H9 (cell line): Measurements from ENCODE around the gene ACRV1. TPM values are rescaled to one million over a fixed set of nuclear protein-coding genes. Genes with fewer than 3 reads are reported as not detected.

Experiments used
- DNase-seq: peaks from one replicate; pipeline ENCODE4 v3.0.0-alpha.2; 2017
- H2AFZ ChIP-seq: one replicate; pipeline ENCODE4 v1.6.1; 2013; ENCODE audit warnings: mild to moderate bottlenecking, low read length, control low read depth, moderate library complexity
- H2AK5ac ChIP-seq: 2 replicates; pipeline ENCODE4 v1.6.1; 2013; ENCODE audit warnings: low read length, control low read depth, mixed read lengths; ENCODE audit not compliant: insufficient read length
- H2BK120ac ChIP-seq: one replicate; pipeline ENCODE4 v1.6.1; 2013; ENCODE audit warnings: low read depth, mild to moderate bottlenecking, low read length, control low read depth, inconsistent platforms; ENCODE audit not compliant: poor library complexity, severe bottlenecking
- H2BK12ac ChIP-seq: 2 replicates; pipeline ENCODE4 v1.6.1; 2013; ENCODE audit warnings: low read length, control low read depth, mixed read lengths, low read depth; ENCODE audit not compliant: insufficient read length
- H2BK15ac ChIP-seq: 2 replicates; pipeline ENCODE4 v1.6.1; 2013; ENCODE audit warnings: low read depth, low read length, control low read depth
- H2BK20ac ChIP-seq: one replicate; pipeline ENCODE4 v1.6.1; 2013; ENCODE audit warnings: low read depth, mild to moderate bottlenecking, low read length, control low read depth, inconsistent platforms; ENCODE audit not compliant: poor library complexity, severe bottlenecking
- H2BK5ac ChIP-seq: 2 replicates; pipeline ENCODE4 v1.6.1; 2013; ENCODE audit warnings: low read length, control low read depth, mixed read lengths; ENCODE audit not compliant: insufficient read length
- H3K14ac ChIP-seq: 2 replicates; pipeline ENCODE4 v1.6.1; 2013; ENCODE audit warnings: low read length, control low read depth; ENCODE audit not compliant: insufficient read depth
- H3K18ac ChIP-seq: 2 replicates; pipeline ENCODE4 v1.6.1; 2013; ENCODE audit warnings: low read depth, mild to moderate bottlenecking, mixed read lengths, low read length, control low read depth; ENCODE audit not compliant: insufficient read length
- H3K23ac ChIP-seq: 2 replicates; pipeline ENCODE4 v1.6.1; 2013; ENCODE audit warnings: low read length, control low read depth, mixed read lengths, low read depth; ENCODE audit not compliant: insufficient read length
- H3K23me2 ChIP-seq: 2 replicates; pipeline ENCODE4 v1.6.1; 2013; ENCODE audit warnings: low read depth, mild to moderate bottlenecking, mixed read lengths, low read length, control low read depth; ENCODE audit not compliant: insufficient read length, poor library complexity, severe bottlenecking
- H3K27ac ChIP-seq: 2 replicates; pipeline ENCODE4 v1.5.1; 2013; ENCODE audit warnings: low read length, control low read depth, mixed read lengths, low read depth; ENCODE audit not compliant: insufficient read length
- H3K27me3 ChIP-seq: 2 replicates; pipeline ENCODE4 v1.6.1; 2013; ENCODE audit warnings: low read length, control low read depth, inconsistent platforms; ENCODE audit not compliant: insufficient read depth
- H3K4ac ChIP-seq: 2 replicates; pipeline ENCODE4 v1.6.1; 2013; ENCODE audit warnings: low read depth, mild to moderate bottlenecking, control low read depth, inconsistent platforms, low read length, moderate library complexity
- H3K4me1 ChIP-seq: 2 replicates; pipeline ENCODE4 v1.6.1; 2013; ENCODE audit warnings: low read length, control low read depth, inconsistent platforms; ENCODE audit not compliant: insufficient read depth
- H3K4me2 ChIP-seq: 2 replicates; pipeline ENCODE4 v1.6.1; 2013; ENCODE audit warnings: low read length, control low read depth, mixed read lengths; ENCODE audit not compliant: insufficient read length, insufficient read depth
- H3K56ac ChIP-seq: 2 replicates; pipeline ENCODE4 v1.6.1; 2013; ENCODE audit warnings: low read depth, mild to moderate bottlenecking, mixed read lengths, low read length, control low read depth; ENCODE audit not compliant: insufficient read length
- H3K79me1 ChIP-seq: 2 replicates; pipeline ENCODE4 v1.6.1; 2013; ENCODE audit warnings: low read depth, mild to moderate bottlenecking, moderate library complexity, low read length, control low read depth, inconsistent platforms; ENCODE audit not compliant: insufficient read depth, poor library complexity, severe bottlenecking
- H3K79me2 ChIP-seq: 2 replicates; pipeline ENCODE4 v1.6.1; 2013; ENCODE audit warnings: low read length, control low read depth, inconsistent platforms; ENCODE audit not compliant: insufficient read depth
- H3K9ac ChIP-seq: 2 replicates; pipeline ENCODE4 v1.6.1; 2013; ENCODE audit warnings: low read length, control low read depth, mixed read lengths; ENCODE audit not compliant: insufficient read length; ENCODE audit errors: extremely low read depth
- H3K9me3 ChIP-seq: one replicate; pipeline ENCODE4 v1.6.1; 2013; ENCODE audit warnings: low read depth, low read length, inconsistent platforms; ENCODE audit not compliant: control insufficient read depth
- H3T11ph ChIP-seq: one replicate; pipeline ENCODE4 v1.6.1; 2013; ENCODE audit warnings: mild to moderate bottlenecking, low read length, control low read depth, inconsistent platforms
- H4K20me1 ChIP-seq: one replicate; pipeline ENCODE4 v1.6.1; 2013; ENCODE audit not compliant: control insufficient read depth, insufficient read length, insufficient read depth
- H4K5ac ChIP-seq: 2 replicates; pipeline ENCODE4 v1.6.1; 2013; ENCODE audit warnings: low read depth, mild to moderate bottlenecking, mixed read lengths, low read length, control low read depth; ENCODE audit not compliant: insufficient read length
- H4K8ac ChIP-seq: replicated peaks from 2 replicates; pipeline ENCODE4 v1.6.1; 2013; ENCODE audit warnings: low read length, control low read depth, mixed read lengths, low read depth; ENCODE audit not compliant: insufficient read length
- H4K91ac ChIP-seq: 2 replicates; pipeline ENCODE4 v1.6.1; 2013; ENCODE audit warnings: low read depth, mild to moderate bottlenecking, moderate library complexity, mixed read lengths, low read length, control low read depth; ENCODE audit not compliant: insufficient read length
- H3K27ac Mint-ChIP-seq, 3 experiments: 2 replicates in 2 of 3; 3 replicates in 1 of 3; pipeline ENCODE4 v1.8.0; 2020 to 2021; ENCODE audit warnings: mixed read lengths in 3 of 3, mild to moderate bottlenecking in 1 of 3, moderate library complexity in 1 of 3
- H3K27me3 Mint-ChIP-seq: 2 replicates; pipeline ENCODE4 v1.8.0; 2021; ENCODE audit warnings: low read depth, mild to moderate bottlenecking, moderate library complexity, mixed read lengths
- H3K36me3 Mint-ChIP-seq, 3 experiments: 2 replicates in 2 of 3; 3 replicates in 1 of 3; pipeline ENCODE4 v1.8.0; 2020 to 2021; ENCODE audit warnings: low read depth in 3 of 3, mixed read lengths in 3 of 3; ENCODE audit not compliant: insufficient read depth in 1 of 3
- H3K4me1 Mint-ChIP-seq, 2 experiments: 2 replicates each; pipeline ENCODE4 v1.8.0; 2020; ENCODE audit warnings: mixed read lengths in 2 of 2
- H3K4me3 Mint-ChIP-seq, 2 experiments: 2 replicates in 1 of 2; 3 replicates in 1 of 2; pipeline ENCODE4 v1.8.0; 2020 to 2021; ENCODE audit warnings: mild to moderate bottlenecking in 2 of 2, mixed read lengths in 2 of 2, moderate library complexity in 1 of 2
- H3K9me3 Mint-ChIP-seq, 2 experiments: 2 replicates in 1 of 2; 3 replicates in 1 of 2; pipeline ENCODE4 v1.8.0; 2020; ENCODE audit warnings: mild to moderate bottlenecking in 2 of 2, mixed read lengths in 2 of 2, moderate library complexity in 1 of 2
- CTCF ChIP-seq: fragments of 200-600 bp; sonication (generic); conservative IDR thresholded peaks from 3 replicates; pipeline ENCODE4 v1.8.0; 2021; ENCODE audit warnings: antibody characterized with exemption, mild to moderate bottlenecking
- WGBS: extraction: QIAGEN DNeasy Blood & Tissue Kit; methylation state at CpG from one replicate; pipeline ENCODE4 v1.1.7; 2013; ENCODE audit warnings: missing lambda C conversion rate, low lambda C conversion rate, mixed read lengths; ENCODE audit not compliant: insufficient read length; ENCODE audit errors: extremely low coverage; 5-methylcytosine and 5-hydroxymethylcytosine counted together
- total RNA-seq: library from RNA; stranded (reverse); gene quantifications from 2 replicates; pipeline ENCODE4 v1.2.1, GENCODE V29; 2021

The ACRV1 gene
- total RNA-seq, 1 experiment from 2014 or later = not detected

- no peak overlapping the region for H2BK15ac ChIP-seq
- H3T11ph ChIP-seq = no peak overlapping the region
- no peaks in the 10 kb centered on the region for H3K79me1 ChIP-seq
- no peaks in the 10 kb centered on the region for H4K20me1 ChIP-seq
- Mint-ChIP-seq H3K27me3 (no peaks in the 10 kb centered on the region), H3K9me3 (no peaks in the 10 kb centered on the region), H3K4me1 (no peaks in the 10 kb centered on the region), H3K4me3 (no peak overlapping the region), H3K36me3 (peaks cover 21 to 42% (median 39%) of the 10 kb centered on the region in 3 experiments; a peak in 6 of 7 replicates), H3K27ac (no peak overlapping the region)
- no peak for TF ChIP-seq CTCF
- no peak overlapping the region for H3K23ac ChIP-seq
- H3K4ac ChIP-seq = no peak overlapping the region
- H4K91ac ChIP-seq = no peak overlapping the region
- no peak for DNase-seq
- H4K8ac ChIP-seq = no peak overlapping the region
- H2BK20ac ChIP-seq = no peak overlapping the region
- WGBS = no CpG with 5 or more reads among the region's 2 CpGs
- no peak overlapping the region for H3K14ac ChIP-seq
- H2AK5ac ChIP-seq = no peak overlapping the region
- no peak overlapping the region for H3K27ac ChIP-seq
- no peak overlapping the region for H2BK5ac ChIP-seq
- no peaks in the 10 kb centered on the region for H3K27me3 ChIP-seq
- H3K56ac ChIP-seq = no peak overlapping the region
- no peaks in the 10 kb centered on the region for H3K23me2 ChIP-seq
- H3K9ac ChIP-seq = no peak overlapping the region
- H3K4me2 ChIP-seq = no peak overlapping the region
- H3K79me2 ChIP-seq = no peaks in the 10 kb centered on the region
- no peaks in the 10 kb centered on the region for H3K4me1 ChIP-seq
- no peak overlapping the region for H2BK120ac ChIP-seq
- H3K18ac ChIP-seq = no peak overlapping the region
- H4K5ac ChIP-seq = no peak overlapping the region
- no peak overlapping the region for H2BK12ac ChIP-seq
- no peak overlapping the region for H2AFZ ChIP-seq
- no peaks in the 10 kb centered on the region for H3K9me3 ChIP-seq
These were observed 6.4 kb downstream of the ACRV1 start for GRCh38 chr11:125674210-125674609.
